AML-193 (cell line): Measurements from ENCODE around the gene ZNF697.

ENCODE experiments used
- DNase-seq, 2 experiments: peaks; one replicate each; lab custom pipeline; 2025; lab: John Stamatoyannopoulos, UW

ZNF697 gene

GRCh38 chr1:119662034-119662437 is 14.0 kb upstream of the ZNF697 start:
- DNase-seq: no peak

GRCh38 chr1:119660253-119661083 is 12.4 kb upstream of the ZNF697 start:
- no peak for DNase-seq

DNA sequence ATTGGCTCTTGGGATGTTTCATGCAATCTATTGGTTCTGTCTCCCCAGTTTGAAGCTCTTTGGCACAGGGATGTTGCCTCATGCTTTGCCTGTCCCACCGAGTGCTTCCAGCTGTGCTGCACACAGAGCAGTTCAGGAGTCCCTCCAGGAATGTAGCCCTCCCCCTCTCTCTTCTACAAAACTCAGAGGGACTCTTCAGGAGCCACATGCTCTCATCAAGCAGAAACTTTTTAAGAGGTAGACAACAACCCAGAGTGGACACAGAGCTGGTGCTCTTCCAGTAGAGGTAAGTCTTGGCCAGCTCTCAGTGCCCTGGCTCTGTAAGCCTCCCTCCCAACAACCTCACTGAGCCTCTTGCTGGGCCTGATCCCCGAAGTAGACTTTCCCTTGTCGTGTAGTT is 11.6 kb upstream of the ZNF697 start:
- no peak for DNase-seq

- no peak for DNase-seq
Measured at GRCh38 chr1:119656410-119656955, 8.4 kb upstream of the ZNF697 start.

DNA sequence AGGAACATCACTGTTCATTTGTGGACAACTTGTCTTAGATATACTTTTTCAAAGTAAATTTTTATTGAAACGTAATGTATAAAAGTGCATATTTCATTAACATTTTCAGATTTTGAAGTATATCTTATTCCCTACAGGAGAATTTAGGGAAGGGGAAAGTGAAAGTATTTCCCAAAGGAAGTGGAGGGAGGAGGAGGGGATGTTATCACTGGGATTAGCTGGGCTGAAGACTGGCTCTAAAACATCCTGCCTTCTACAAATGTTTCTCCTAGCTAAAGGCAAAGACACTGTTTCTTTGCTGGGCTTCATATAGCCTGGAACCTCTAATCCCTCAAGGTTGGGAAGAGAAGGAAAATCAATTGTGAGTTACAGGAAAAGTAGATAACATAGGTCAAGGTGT is 7.1 kb upstream of the ZNF697 start:
- no peak for DNase-seq

DNA sequence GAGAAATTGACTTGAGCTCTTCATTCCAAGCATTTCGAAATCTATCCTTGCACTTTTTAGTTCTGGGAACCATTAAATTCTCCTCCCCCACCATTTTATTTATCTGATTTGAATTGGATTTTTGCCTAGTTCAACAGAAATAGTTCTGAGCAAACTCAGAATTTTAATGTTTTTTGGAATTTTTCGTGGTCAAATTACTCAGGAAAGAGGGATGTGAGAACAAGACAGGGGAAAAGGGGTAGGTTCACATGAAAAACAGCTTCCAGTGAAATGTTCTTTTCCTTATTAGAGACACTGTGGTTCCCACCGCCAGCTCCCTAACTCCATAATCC is 5.7 kb upstream of the ZNF697 start:
- DNase-seq: no peak

DNA sequence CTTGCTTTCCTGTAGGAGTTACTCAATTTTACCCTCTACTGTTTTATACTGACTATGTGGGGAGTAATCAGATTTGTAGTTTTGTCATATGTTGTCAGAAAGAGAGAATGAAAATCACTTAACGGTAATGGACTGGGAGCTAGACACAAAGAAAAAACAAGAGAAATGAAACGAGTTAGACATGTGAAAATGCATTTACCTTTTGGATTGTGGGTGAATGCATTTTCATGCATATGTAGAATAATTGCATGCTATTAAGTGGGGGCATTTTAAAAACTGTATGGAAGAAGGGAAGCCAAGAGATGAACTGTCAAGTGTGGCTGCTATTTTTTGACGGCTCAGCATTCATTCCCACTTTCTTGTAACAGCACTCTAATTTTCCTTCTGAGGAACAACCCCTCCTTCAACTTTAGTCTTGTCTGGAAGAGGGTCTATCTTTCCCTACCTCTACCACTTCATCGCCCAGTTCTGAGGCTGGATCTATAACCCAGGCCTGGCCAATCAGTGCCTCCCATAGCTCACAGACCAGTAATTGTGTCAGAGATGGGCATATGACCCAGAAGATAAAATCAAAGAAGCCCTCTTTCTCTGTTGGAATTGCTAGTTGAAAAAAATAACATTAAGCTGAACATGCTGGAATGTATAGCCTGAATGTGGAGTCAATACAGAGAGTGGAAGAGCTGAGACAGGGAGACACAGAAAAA is 5.2 kb upstream of the ZNF697 start:
- DNase-seq: no peak

DNA sequence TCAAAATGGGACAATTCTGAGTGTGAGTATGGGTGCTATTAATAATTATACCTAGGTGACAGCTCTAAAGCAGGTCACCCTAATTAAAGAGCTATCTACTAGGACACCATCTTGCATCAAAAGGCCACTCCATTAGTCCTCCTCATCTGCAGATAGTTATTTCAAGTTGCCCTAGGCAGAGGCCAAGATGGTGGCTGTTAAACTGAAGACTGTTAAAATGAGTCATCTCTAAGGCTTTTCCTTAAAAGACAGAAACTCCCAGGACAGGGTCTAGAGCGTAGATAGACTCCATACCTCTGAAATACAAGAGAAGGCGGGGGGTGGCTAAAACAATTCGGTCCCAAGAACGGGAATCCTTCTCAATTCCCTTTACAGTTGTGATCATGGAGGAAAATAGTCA is 4.5 kb upstream of the ZNF697 start:
- DNase-seq: no peak

- no peak for DNase-seq
Measured at GRCh38 chr1:119651641-119652040, 3.6 kb upstream of the ZNF697 start.

DNA sequence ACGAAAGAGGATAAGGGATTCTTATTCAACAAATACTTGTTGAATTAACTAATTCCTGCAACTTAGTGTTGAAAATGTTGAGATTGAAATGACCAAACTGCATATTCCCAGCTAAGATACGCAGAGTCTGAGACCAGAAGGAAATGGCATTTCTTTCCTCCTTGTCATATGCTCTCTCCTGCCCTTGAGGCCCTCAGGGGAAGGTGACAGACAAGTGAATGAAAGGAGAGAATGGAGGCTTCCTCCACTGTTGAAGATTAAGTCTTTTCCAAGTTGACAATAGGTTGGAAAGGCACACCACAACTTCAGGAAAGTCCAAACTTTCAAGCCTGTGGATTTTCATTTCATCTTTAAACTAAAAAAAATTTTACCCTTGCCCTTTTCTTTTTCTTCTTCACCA is 3.1 kb upstream of the ZNF697 start:
- no peak for DNase-seq

GRCh38 chr1:119648620-119649004 is 546 bp upstream of the ZNF697 start:
- no peak for DNase-seq

GRCh38 chr1:119647228-119647733 is 785 bp downstream of the ZNF697 start:
- no peak for DNase-seq

GRCh38 chr1:119646521-119647227 is 1.4 kb downstream of the ZNF697 start:
- DNase-seq: no peak

- DNase-seq: no peak
Measured at GRCh38 chr1:119639109-119639508, 9.0 kb downstream of the ZNF697 start.

GRCh38 chr1:119637710-119638109 is 10.4 kb downstream of the ZNF697 start:
- DNase-seq: no peak

- no peak for DNase-seq
Measured at GRCh38 chr1:119636491-119637089, 11.5 kb downstream of the ZNF697 start.

DNA sequence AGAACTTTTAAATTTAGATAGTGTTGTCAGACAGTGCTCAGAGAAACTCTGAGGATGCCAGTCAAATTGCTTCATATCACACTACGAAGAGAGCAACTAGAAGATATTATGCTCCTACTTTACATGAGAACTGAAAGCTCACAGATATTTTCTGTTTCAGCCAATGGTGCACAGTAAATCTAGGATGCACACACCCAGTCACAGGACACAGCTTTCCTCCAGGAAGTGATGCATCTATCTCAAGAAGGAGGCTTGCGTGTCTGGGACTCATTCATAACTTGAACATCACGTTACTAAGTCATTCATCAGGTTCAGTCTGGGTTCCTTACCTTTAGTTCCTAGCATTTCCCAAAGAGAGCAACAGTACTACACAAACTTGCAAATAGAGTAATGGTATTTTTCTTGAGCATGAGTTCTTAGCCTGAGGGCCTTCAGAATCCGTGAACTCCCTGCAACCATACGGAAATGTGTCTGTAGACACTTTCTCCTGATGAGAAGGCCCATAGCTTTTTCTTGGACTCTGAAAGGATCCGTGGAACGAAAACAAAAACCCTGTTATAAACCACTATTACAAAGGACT is 12.2 kb downstream of the ZNF697 start:
- no peak for DNase-seq

GRCh38 chr1:119634016-119634415 is 14.1 kb downstream of the ZNF697 start:
- DNase-seq: no peak

DNA sequence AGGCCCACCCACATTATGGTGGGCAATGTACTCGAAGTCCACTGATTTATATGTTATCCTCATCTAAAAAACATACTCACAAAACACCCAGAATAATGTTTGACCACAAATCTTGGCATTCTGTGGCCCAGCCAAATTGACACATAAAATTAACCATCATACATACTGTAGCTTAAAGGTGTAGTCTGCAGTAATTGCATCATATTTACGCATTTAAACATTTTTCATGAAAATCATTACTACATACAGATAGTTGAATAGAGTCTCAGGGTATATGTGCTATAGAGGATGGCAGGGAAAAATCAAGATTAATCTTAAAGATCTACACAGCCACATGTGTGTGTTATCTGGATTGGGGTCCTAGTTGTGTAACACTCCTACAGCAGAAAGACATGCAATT is 14.5 kb downstream of the ZNF697 start:
- no peak for DNase-seq

DNA sequence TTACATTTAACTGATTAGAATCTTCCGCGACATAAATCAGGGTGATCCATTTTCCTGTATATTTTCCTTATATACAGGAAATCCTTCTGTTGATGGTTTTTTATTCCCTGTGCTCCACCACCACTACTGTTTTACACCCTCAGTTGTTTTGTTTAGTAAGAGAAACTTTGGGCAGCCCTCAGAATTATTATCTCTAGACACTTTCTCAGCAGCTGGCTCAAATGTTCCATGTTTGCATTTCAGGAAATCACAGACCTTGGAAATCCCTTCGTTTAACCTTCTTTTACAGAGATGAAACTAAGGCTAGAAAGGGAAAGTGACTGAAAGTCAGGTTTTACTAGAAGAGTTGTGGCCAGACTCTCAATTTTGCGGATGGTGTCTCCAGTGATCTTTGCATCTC is 15.2 kb downstream of the ZNF697 start:
- DNase-seq: no peak

DNA sequence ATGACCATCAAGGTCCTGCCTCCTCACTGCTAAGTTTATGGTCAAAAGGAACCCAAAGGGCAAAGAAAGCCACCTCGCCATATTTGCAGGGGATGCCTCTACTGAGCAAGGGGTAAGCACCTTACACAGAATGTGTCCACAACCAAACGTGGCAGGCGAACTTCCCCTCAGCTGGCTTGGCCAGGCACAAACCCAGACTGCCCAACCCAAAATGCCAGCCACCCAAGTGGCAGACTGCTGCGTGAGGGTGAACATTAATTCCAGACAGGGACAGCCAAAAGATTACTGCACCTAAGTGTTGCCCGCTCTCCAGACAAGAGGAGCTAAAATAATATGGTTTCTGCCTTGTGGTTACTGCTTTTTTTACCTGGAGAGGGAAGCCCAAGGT is 16.0 kb downstream of the ZNF697 start:
- DNase-seq: no peak
